ENCODE measurements around the gene DIO1. TPM values are rescaled to one million over a fixed set of nuclear protein-coding genes. Genes with fewer than 3 reads are reported as not detected.

Gene DIO1
- total and polyA plus RNA-seq, 2 of the 8 experiments (the other 6 are each of a cell fraction or from before 2014, with no cell fraction given), result 0.14 TPM; not detected in 1

DNA sequence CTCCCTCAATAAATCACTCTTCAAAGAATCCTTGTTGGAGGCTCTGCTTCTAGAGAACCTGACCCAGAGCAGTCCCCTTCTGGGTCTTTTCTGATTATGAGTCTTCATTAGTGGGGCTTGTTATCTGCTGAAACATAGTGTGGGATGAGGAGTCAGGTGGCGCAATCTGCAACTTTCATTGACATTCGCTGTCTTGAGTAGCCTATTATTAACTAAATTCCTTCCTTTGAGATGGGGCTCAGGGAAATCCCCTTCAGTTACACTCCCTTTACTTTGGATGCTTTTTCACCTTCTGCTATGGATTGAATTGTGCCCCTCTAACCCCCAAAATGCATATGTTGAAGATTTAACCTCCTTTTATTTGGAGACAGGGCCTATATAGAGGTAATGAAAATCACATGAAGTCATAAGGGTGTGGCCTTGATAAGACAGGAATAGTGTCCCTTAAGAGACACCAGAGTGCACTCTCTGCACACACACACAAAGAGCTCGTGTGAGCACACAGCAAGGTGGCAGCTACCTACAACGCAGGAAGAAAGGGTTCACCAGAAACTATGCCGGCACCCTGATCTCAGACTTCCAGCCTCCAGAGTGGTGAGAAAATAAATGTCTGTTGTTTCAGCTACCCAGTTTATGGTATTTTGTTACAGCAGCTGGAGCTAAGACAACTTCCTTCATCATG lies 19.5 kb downstream of the DIO1 start:
- Histone ChIP-seq H2BK15ac (ENCODE audit: low read length) (no peak overlapping the region), H2AFZ (ENCODE audit: low read length) (0 out of 2 replicates have a peak overlapping the region, but pooled peaks have one; percentile 64), H3K9me3 (ENCODE audit: insufficient read depth in 2 of 2, low read depth in 1 of 2, low read length in 1 of 2) (no peaks in the 10 kb centered on the region), H3K56ac (replicated peaks; ENCODE audit: insufficient read length, low read depth, low read length) (no peak overlapping the region), H3K4me1 (replicated peaks in 1 of 4; ENCODE audit: control insufficient read depth in 3 of 4, insufficient read depth in 4 of 4, low read length in 3 of 4) (peaks cover 7 to 12% (median 12%) of the 10 kb centered on the region in 4 experiments; a peak in 6 of 7 replicates), H4K20me1 (replicated peaks in 1 of 2; ENCODE audit: control insufficient read depth in 1 of 2, insufficient read depth in 2 of 2, low read length in 2 of 2) (no peaks in the 10 kb centered on the region), H3K79me1 (ENCODE audit: low read depth, low read length) (no peaks in the 10 kb centered on the region), H3K79me2 (ENCODE audit: control insufficient read depth in 1 of 2, insufficient read depth in 2 of 2, low read length in 2 of 2) (no peaks in the 10 kb centered on the region), H3K14ac (ENCODE audit: insufficient read length) (no peak overlapping the region), H3K23ac (ENCODE audit: insufficient read length) (no peak overlapping the region), H3K23me2 (ENCODE audit: low read depth, low read length) (no peaks in the 10 kb centered on the region), H4K5ac (ENCODE audit: insufficient read length, low read depth, low read length) (no peak overlapping the region), H3K4me2 (ENCODE audit: insufficient read depth in 1 of 2, low read depth in 2 of 2, low read length in 2 of 2) (peak overlapping the region; percentile 51), H3K9ac (replicated peaks in 1 of 4; ENCODE audit: extremely low read depth in 1 of 4, low read depth in 3 of 4, low read length in 3 of 4) (no peak overlapping the region), H2BK5ac (ENCODE audit: low read depth, low read length) (peak overlapping the region; percentile 60; the same call in 1 of the 2 replicates), H4K91ac (replicated peaks; ENCODE audit: insufficient read length, low read length) (peak overlapping the region; percentile 14), H4K8ac (ENCODE audit: extremely low read depth, insufficient read depth, low read length) (no peak overlapping the region), H2BK120ac (replicated peaks; ENCODE audit: low read depth, low read length) (peak overlapping the region; percentile 47), H3K36me3 (ENCODE audit: control insufficient read depth in 2 of 4, insufficient read depth in 4 of 4, low read length in 3 of 4) (peaks cover 0 to 3% (median 0%) of the 10 kb centered on the region in 4 experiments; a peak in 2 of 8 replicates), H3K27ac (ENCODE audit: low read depth, low read length) (peak overlapping the region; percentile 63), H3K27me3 (replicated peaks in 1 of 4; ENCODE audit: control insufficient read depth in 3 of 4, extremely low read depth in 1 of 4, insufficient read depth in 3 of 4, low read length in 3 of 4) (no peaks in the 10 kb centered on the region), H3K4ac (replicated peaks; ENCODE audit: insufficient read length, low read depth, low read length) (peak overlapping the region; percentile 4), H2BK12ac (ENCODE audit: low read depth, low read length) (no peak overlapping the region), H2AK5ac (ENCODE audit: low read depth, low read length) (no peak overlapping the region), H3K4me3 (ENCODE audit: extremely low read depth in 1 of 4, insufficient read depth in 2 of 4, low read depth in 3 of 4, low read length in 4 of 4) (peak overlapping the region in 1 of 4 experiments; percentile 27; a peak in 2 of 8 replicates), H2BK20ac (ENCODE audit: low read length) (peak overlapping the region; percentile 52; the same call in 1 of the 2 replicates), H3K18ac (ENCODE audit: extremely low read depth, low read length) (0 out of 2 replicates have a peak overlapping the region, but pooled peaks have one; percentile 14)
- WGBS, 2 experiments (ENCODE audit: extremely low coverage in 1 of 2, insufficient coverage in 1 of 2, insufficient read length in 1 of 2, insufficient replicate concordance in 2 of 2, low coverage in 1 of 2, low lambda C conversion rate in 2 of 2, missing lambda C conversion rate in 1 of 2), result 37% methylated on average over 5 of the region's 5 CpGs; no CpG with 5 or more reads in 1 of the 2 experiments
- FAIRE-seq (peak; percentile 19), DNase-seq (ENCODE audit: low read depth in 1 of 2, low spot score in 2 of 2) (no peak)
- ChIA-PET CTCF (ENCODE audit: partially characterized antibody) (interaction anchor here (0.6 to 4.7 kb wide), 11 partner anchors 12 to 198 kb away, joined by 3 to 32 read pairs (median 5); partner anchors contain the start of gene IFT25), POLR2A (ENCODE audit: partially characterized antibody) (interaction anchor here (0.8 to 1.7 kb wide), 9 partner anchors 10 to 40 kb away, joined by 3 to 4 read pairs (median 3); partner anchors contain the start of genes IFT25, LRRC42 and YIPF1)
- TF ChIP-seq, protein P1, sequence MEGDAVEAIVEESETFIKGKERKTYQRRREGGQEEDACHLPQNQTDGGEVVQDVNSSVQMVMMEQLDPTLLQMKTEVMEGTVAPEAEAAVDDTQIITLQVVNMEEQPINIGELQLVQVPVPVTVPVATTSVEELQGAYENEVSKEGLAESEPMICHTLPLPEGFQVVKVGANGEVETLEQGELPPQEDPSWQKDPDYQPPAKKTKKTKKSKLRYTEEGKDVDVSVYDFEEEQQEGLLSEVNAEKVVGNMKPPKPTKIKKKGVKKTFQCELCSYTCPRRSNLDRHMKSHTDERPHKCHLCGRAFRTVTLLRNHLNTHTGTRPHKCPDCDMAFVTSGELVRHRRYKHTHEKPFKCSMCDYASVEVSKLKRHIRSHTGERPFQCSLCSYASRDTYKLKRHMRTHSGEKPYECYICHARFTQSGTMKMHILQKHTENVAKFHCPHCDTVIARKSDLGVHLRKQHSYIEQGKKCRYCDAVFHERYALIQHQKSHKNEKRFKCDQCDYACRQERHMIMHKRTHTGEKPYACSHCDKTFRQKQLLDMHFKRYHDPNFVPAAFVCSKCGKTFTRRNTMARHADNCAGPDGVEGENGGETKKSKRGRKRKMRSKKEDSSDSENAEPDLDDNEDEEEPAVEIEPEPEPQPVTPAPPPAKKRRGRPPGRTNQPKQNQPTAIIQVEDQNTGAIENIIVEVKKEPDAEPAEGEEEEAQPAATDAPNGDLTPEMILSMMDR (IDR thresholded peaks at IDR 0.05; ENCODE audit: control extremely low read depth in 1 of 3, insufficient read depth in 1 of 3, low read depth in 1 of 3, low read length in 3 of 3), result peak in 1 of 3 experiments; percentile 3; a peak in 2 of 4 replicates
- TF ChIP-seq SP4 (IDR thresholded peaks at IDR 0.05; ENCODE audit: low read length), result no peak
- no peak for TF ChIP-seq BCL11A (IDR thresholded peaks at IDR 0.05; ENCODE audit: low read depth in 2 of 2, low read length in 2 of 2)
- no peak for TF ChIP-seq CTBP2 (IDR thresholded peaks at IDR 0.05; ENCODE audit: borderline replicate concordance, insufficient read depth, insufficient read length, low read length)
- peak; percentile 83 for TF ChIP-seq TAF7 (optimal IDR thresholded peaks at IDR 0.05; ENCODE audit: borderline replicate concordance, low read depth, low read length)
- no peak for TF ChIP-seq MAFK (IDR thresholded peaks at IDR 0.05; ENCODE audit: low read depth, low read length)
- TF ChIP-seq BRCA1 (IDR thresholded peaks at IDR 0.05; ENCODE audit: low read depth, low read length), result no peak
- TF ChIP-seq CREB1 (IDR thresholded peaks at IDR 0.05), result no peak
- TF ChIP-seq TBP (IDR thresholded peaks at IDR 0.05; ENCODE audit: low read depth, low read length), result no peak
- TF ChIP-seq NRF1 (IDR thresholded peaks at IDR 0.05; ENCODE audit: low read depth, low read length), result no peak

Data from H1 (cell line).